Suprapubic skin (tissue), 4 donors: Measurements from ENCODE around the gene PLK5.

Source experiments
- CTCF ChIP-seq, 2 donors: fragments of 200-600 bp in 1 of 2; fragments of 450-650 bp in 1 of 2; sonication (generic) in 1 of 2; IDR thresholded peaks; one replicate each; pipeline ENCODE4 v1.5.1; 2016 to 2019; ENCODE audit warnings: antibody characterized with exemption in 2 of 2, mild to moderate bottlenecking in 1 of 2, moderate library complexity in 1 of 2
- EP300 ChIP-seq: sonication (generic); formaldehyde crosslinking; IDR thresholded peaks from one replicate; pipeline ENCODE4 v1.6.1; 2017; ENCODE audit warnings: antibody characterized with exemption
- POLR2A ChIP-seq, 2 donors: fragments of 450-650 bp; IDR thresholded peaks; one replicate each; pipeline ENCODE4 v1.6.1; 2017; ENCODE audit warnings: antibody characterized with exemption in 2 of 2, mild to moderate bottlenecking in 2 of 2, moderate library complexity in 2 of 2
- POLR2AphosphoS5 ChIP-seq, 3 donors: sonication (generic); formaldehyde crosslinking; IDR thresholded peaks; one replicate each; pipeline ENCODE4 v1.6.1; 2017; ENCODE audit warnings: antibody characterized with exemption in 3 of 3

GRCh38 chr19:1579222-1579621 lies 55.3 kb downstream of the PLK5 start:
- TF ChIP-seq CTCF (IDR thresholded peaks at IDR 0.05) = no peak
- TF ChIP-seq POLR2A (IDR thresholded peaks at IDR 0.05) = no peak
- no peak for TF ChIP-seq EP300
- TF ChIP-seq POLR2AphosphoS5 (IDR thresholded peaks at IDR 0.05) = no peak
